AG09309 (cell line): Measurements from ENCODE around the gene PLCXD1.
"Not testable (repeated sequence)": the region's sequence is repeated elsewhere in the genome, so short reads cannot be mapped to it uniquely, and the experiment has no call there.

ENCODE experiments used
- DNase-seq: peaks from one replicate; pipeline ENCODE4 v3.0.0-alpha.2; 2010; ENCODE audit warnings: low read depth
- H3K4me3 ChIP-seq: 2 replicates; pipeline ENCODE4 v1.5.1; 2011; ENCODE audit warnings: mild to moderate bottlenecking, low read depth, low read length, moderate library complexity; ENCODE audit not compliant: control insufficient read depth
- CTCF ChIP-seq: IDR thresholded peaks from 2 replicates; pipeline ENCODE4 v1.5.1; 2011; ENCODE audit warnings: mild to moderate bottlenecking, low read depth, low read length, inconsistent platforms; ENCODE audit not compliant: insufficient read depth, control insufficient read depth; ENCODE audit errors: missing control alignments

Gene PLCXD1

GRCh38 chrX:292900-293897 lies 12.0 kb downstream of the PLCXD1 start:
- no peak for DNase-seq
- H3K4me3 ChIP-seq: no peak overlapping the region
- TF ChIP-seq CTCF: no peak

- no peak for TF ChIP-seq CTCF
- H3K4me3 ChIP-seq: no peak overlapping the region
Observed at GRCh38 chrX:295136-295535, 14.0 kb downstream of the PLCXD1 start.

GRCh38 chrX:298993-299392 lies 17.8 kb downstream of the PLCXD1 start:
- no peak for DNase-seq
- TF ChIP-seq CTCF: no peak
- H3K4me3 ChIP-seq: no peak overlapping the region

More at GRCh38 chrX:295136-295535, 14.0 kb downstream of the PLCXD1 start:
- no peak for DNase-seq

DNA sequence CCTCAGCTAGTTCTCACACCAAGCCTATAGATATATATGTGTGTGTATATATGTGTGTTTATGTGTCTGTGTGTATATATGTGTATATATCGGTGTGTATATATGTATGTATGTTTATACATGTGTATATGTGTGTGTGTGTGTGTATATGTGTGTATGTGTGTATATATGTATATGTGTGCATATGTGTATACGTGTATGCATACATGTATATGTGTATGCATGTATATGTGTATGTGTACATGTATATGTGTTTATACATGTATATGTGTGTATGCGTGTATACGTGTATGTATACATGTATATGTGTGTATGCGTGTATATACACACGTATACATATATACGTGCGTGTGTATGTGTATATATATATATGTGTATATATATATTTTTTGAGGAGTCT lies 19.2 kb downstream of the PLCXD1 start:
- no peak for DNase-seq
- TF ChIP-seq CTCF: no peak
- H3K4me3 ChIP-seq: no peak overlapping the region

- TF ChIP-seq CTCF: no peak
- no peak for DNase-seq
- no peak overlapping the region for H3K4me3 ChIP-seq
Observed at GRCh38 chrX:302975-303374, 21.8 kb downstream of the PLCXD1 start.

- not testable (repeated sequence) for H3K4me3 ChIP-seq, DNase-seq
Observed at GRCh38 chrX:305781-306613, 24.8 kb downstream of the PLCXD1 start.

DNA sequence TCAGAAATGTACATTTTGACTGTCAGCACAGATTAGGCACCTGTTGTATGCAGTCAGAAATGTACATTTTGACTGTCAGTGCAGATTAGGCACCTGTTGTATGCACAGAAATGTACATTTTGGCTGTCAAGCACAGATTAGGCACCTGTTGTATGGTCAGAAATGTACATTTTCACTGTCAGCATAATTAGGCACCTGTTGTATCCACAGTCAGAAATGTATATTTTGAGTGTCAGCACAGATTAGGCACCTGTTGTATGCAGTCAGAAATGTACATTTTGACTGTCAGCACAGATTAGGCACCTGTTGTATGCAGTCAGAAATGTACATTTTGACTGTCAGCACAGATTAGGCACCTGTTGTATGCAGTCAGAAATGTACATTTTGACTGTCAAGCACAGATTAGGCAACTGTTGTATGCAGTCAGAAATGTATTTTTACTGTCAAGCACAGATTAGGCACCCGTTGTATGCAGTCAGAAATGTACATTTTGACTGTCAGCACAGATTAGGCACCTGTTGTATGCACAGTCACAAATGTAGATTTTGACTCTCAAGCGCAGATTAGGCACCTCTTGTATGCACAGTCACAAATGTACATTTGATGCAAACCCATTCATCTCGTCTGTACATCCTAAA lies 25.6 kb downstream of the PLCXD1 start:
- H3K4me3 ChIP-seq, DNase-seq: not testable (repeated sequence)
